Hepatocyte (in vitro differentiated cells): ENCODE results near the gene GLRA3. TPM values are rescaled to one million over a fixed set of nuclear protein-coding genes. Genes with fewer than 3 reads are reported as not detected.

ENCODE experiments used
- DNase-seq: peaks from one replicate; pipeline ENCODE4 v3.0.0-alpha.2; 2016; ENCODE audit warnings: low spot score
- H2AFZ ChIP-seq: fragments of 200-600 bp; sonication (generic); 2 replicates; pipeline ENCODE4 v1.6.0; 2016; ENCODE audit warnings: antibody characterized with exemption, mild to moderate bottlenecking
- H3K27ac ChIP-seq: fragments of 200-600 bp; sonication (generic); 2 replicates; pipeline ENCODE4 v1.5.1; 2016; ENCODE audit warnings: mild to moderate bottlenecking
- H3K27me3 ChIP-seq: fragments of 200-600 bp; sonication (generic); 2 replicates; pipeline ENCODE4 v1.6.1; 2016
- H3K36me3 ChIP-seq: fragments of 200-600 bp; sonication (generic); replicated peaks from 2 replicates; pipeline ENCODE4 v1.5.1; 2016; ENCODE audit warnings: low read depth; ENCODE audit not compliant: insufficient read depth
- H3K4me1 ChIP-seq: fragments of 200-600 bp; sonication (generic); 2 replicates; pipeline ENCODE4 v1.5.1; 2016; ENCODE audit warnings: mild to moderate bottlenecking, moderate library complexity; ENCODE audit not compliant: insufficient read depth
- H3K4me2 ChIP-seq: fragments of 200-600 bp; sonication (generic); 2 replicates; pipeline ENCODE4 v1.6.0; 2016
- H3K4me3 ChIP-seq: fragments of 200-600 bp; sonication (generic); 2 replicates; pipeline ENCODE4 v1.5.1; 2016; ENCODE audit warnings: mild to moderate bottlenecking
- H3K79me2 ChIP-seq: fragments of 200-600 bp; sonication (generic); 2 replicates; pipeline ENCODE4 v1.6.0; 2017; ENCODE audit warnings: mild to moderate bottlenecking
- H3K9me2 ChIP-seq: fragments of 200-600 bp; sonication (generic); replicated peaks from 2 replicates; pipeline ENCODE4 v1.6.0; 2017; ENCODE audit warnings: mild to moderate bottlenecking; ENCODE audit not compliant: insufficient read depth
- H3K9me3 ChIP-seq: fragments of 200-600 bp; sonication (generic); 2 replicates; pipeline ENCODE4 v1.5.1; 2016; ENCODE audit warnings: low read depth, mild to moderate bottlenecking
- H4K20me1 ChIP-seq: fragments of 200-600 bp; sonication (generic); 2 replicates; pipeline ENCODE4 v1.6.0; 2016; ENCODE audit warnings: mild to moderate bottlenecking; ENCODE audit not compliant: insufficient read depth, poor library complexity, severe bottlenecking
- CTCF ChIP-seq: fragments of 200-600 bp; sonication (generic); IDR thresholded peaks from 2 replicates; pipeline ENCODE4 v1.5.1; 2016; ENCODE audit warnings: antibody characterized with exemption, mild to moderate bottlenecking; ENCODE audit not compliant: poor library complexity
- EZH2 ChIP-seq: fragments of 200-600 bp; sonication (generic); IDR thresholded peaks from 2 replicates; pipeline ENCODE4 v1.6.1; 2016; ENCODE audit warnings: antibody characterized with exemption, mild to moderate bottlenecking, borderline replicate concordance
- EZH2phosphoT487 ChIP-seq: fragments of 200-600 bp; sonication (generic); IDR thresholded peaks from one replicate; pipeline ENCODE4 v1.6.1; 2018; ENCODE audit warnings: antibody characterized with exemption, mild to moderate bottlenecking, low read depth, moderate library complexity; ENCODE audit not compliant: unreplicated experiment, severe bottlenecking
- WGBS: methylation state at CpG from one replicate; pipeline ENCODE4 v1.1.6; 2016; ENCODE audit warnings: low lambda C conversion rate; ENCODE audit errors: missing lambda C conversion rate; 5-methylcytosine and 5-hydroxymethylcytosine counted together
- polyA plus RNA-seq: library from polyadenylated mRNA; unstranded; fragments of >200 nt; fragmentation: Nextera tagmentation; extraction: Ambion mirVana; gene quantifications from 2 replicates; pipeline ENCODE4 v1.2.1, GENCODE V29; 2016
- total RNA-seq: library from RNA; depleted of rRNA; stranded (reverse); fragments of >200 nt; gene quantifications from 2 replicates; pipeline ENCODE4 v1.2.3, GENCODE V29; 2014

GLRA3 gene
- total and polyA plus RNA-seq, 2 experiments from 2014 or later, result 0.10 TPM; not detected in 1

- Histone ChIP-seq H3K4me3 (no peak overlapping the region), H3K79me2 (no peaks in the 10 kb centered on the region), H3K4me2 (no peak overlapping the region), H3K27ac (peak overlapping the region; percentile 38), H3K9me2 (no peaks in the 10 kb centered on the region), H3K9me3 (no peaks in the 10 kb centered on the region), H3K27me3 (no peaks in the 10 kb centered on the region), H3K36me3 (no peaks in the 10 kb centered on the region), H2AFZ (no peak overlapping the region), H3K4me1 (no peaks in the 10 kb centered on the region), H4K20me1 (no peaks in the 10 kb centered on the region)
- WGBS, result 61% methylated on average over 4 of the region's 4 CpGs
- TF ChIP-seq CTCF (no peak), EZH2phosphoT487 (no peak), EZH2 (no peak)
- peak; percentile 29 for DNase-seq
Observed at GRCh38 chr4:174681723-174682300, 147.2 kb downstream of the GLRA3 start.

- TF ChIP-seq EZH2phosphoT487, result no peak
- TF ChIP-seq EZH2, result no peak
- no peak for TF ChIP-seq CTCF
- Histone ChIP-seq H3K4me2 (no peak overlapping the region), H3K4me3 (no peak overlapping the region), H3K9me3 (no peaks in the 10 kb centered on the region), H4K20me1 (no peaks in the 10 kb centered on the region), H2AFZ (no peak overlapping the region), H3K36me3 (no peaks in the 10 kb centered on the region), H3K27ac (peak overlapping the region; percentile 35), H3K27me3 (no peaks in the 10 kb centered on the region), H3K79me2 (no peaks in the 10 kb centered on the region), H3K4me1 (peaks cover 5% of the 10 kb centered on the region), H3K9me2 (no peaks in the 10 kb centered on the region)
- WGBS, result 88% methylated on average over 1 of the region's 1 CpG
- peak; percentile 9 for DNase-seq
Observed at GRCh38 chr4:174674305-174674840, 154.7 kb downstream of the GLRA3 start.

- Histone ChIP-seq H3K9me2 (no peaks in the 10 kb centered on the region), H4K20me1 (no peaks in the 10 kb centered on the region), H3K27ac (peak overlapping the region; percentile 35), H3K4me3 (no peak overlapping the region), H2AFZ (no peak overlapping the region), H3K79me2 (no peaks in the 10 kb centered on the region), H3K27me3 (no peaks in the 10 kb centered on the region), H3K4me2 (no peak overlapping the region), H3K36me3 (no peaks in the 10 kb centered on the region), H3K9me3 (no peaks in the 10 kb centered on the region), H3K4me1 (peaks cover 5% of the 10 kb centered on the region)
- TF ChIP-seq EZH2 (no peak), CTCF (no peak), EZH2phosphoT487 (no peak)
- no peak for DNase-seq
Observed at GRCh38 chr4:174673865-174674264, 155.2 kb downstream of the GLRA3 start.
